Testis (tissue), 3 donors: ENCODE measurements around the gene AMMECR1. TPM values are rescaled to one million over a fixed set of nuclear protein-coding genes. Genes with fewer than 3 reads are reported as not detected.

ENCODE experiments used
- DNase-seq: peaks from one replicate; pipeline ENCODE4 v3.0.0-alpha.2; 2019
- H3K27ac ChIP-seq, 2 donors: fragments of 200-600 bp; sonication (generic); one replicate each; pipeline ENCODE4 v1.5.1; 2019
- H3K27me3 ChIP-seq: fragments of 200-600 bp; sonication (generic); one replicate; pipeline ENCODE4 v1.5.1; 2019
- H3K36me3 ChIP-seq: fragments of 200-600 bp; sonication (generic); one replicate; pipeline ENCODE4 v1.5.1; 2017; ENCODE audit warnings: low read depth; ENCODE audit errors: missing control alignments
- H3K4me1 ChIP-seq: fragments of 200-600 bp; sonication (generic); one replicate; pipeline ENCODE4 v1.5.1; 2019
- H3K4me3 ChIP-seq, 2 donors: fragments of 200-600 bp; sonication (generic); one replicate each; pipeline ENCODE4 v1.5.1; 2017 to 2019
- H3K9me3 ChIP-seq: fragments of 200-600 bp; sonication (generic); one replicate; pipeline ENCODE4 v1.5.1; 2017
- POLR2A ChIP-seq: fragments of 450-650 bp; IDR thresholded peaks from one replicate; pipeline ENCODE4 v1.6.1; 2017; ENCODE audit warnings: antibody characterized with exemption, mild to moderate bottlenecking, moderate library complexity
- WGBS, 2 donors: methylation state at CpG; one replicate each; pipeline ENCODE4 v1.1.5; 2018; 5-methylcytosine and 5-hydroxymethylcytosine counted together
- intact Hi-C: fragments of 100-400 bp; cut with DNase I; formaldehyde crosslinking; loops from one replicate; pipeline ENCODE4 v1.15.1; 2023; ENCODE audit warnings: low total_unique reads
- polyA plus RNA-seq: library from polyadenylated mRNA; stranded (reverse); fragments of 350-450 nt; fragmentation: Illumina TruSeq; extraction: RNeasy Lipid Tissue Mini Kit (QIAGEN cat#74804); gene quantifications from one replicate; pipeline ENCODE4 v1.2.3, GENCODE V29; 2014; ENCODE audit warnings: low read depth, low replicate concordance; ENCODE audit not compliant: insufficient read depth
- total RNA-seq, 2 donors: library from RNA; depleted of rRNA; stranded (reverse); fragments of >200 nt; gene quantifications; one replicate each; pipeline ENCODE4 v1.2.3, GENCODE V29; 2016
- TF ChIP-seq, protein P1 (sequence below), 3 experiments: fragments of 450-650 bp in 2 of 3; fragments of 200-600 bp in 1 of 3; sonication (generic) in 1 of 3; IDR thresholded peaks; one replicate each; pipeline ENCODE4 v1.5.1; 2016 to 2019; ENCODE audit warnings: antibody characterized with exemption in 3 of 3, mild to moderate bottlenecking in 2 of 3, moderate library complexity in 1 of 3

Gene AMMECR1
- total and polyA plus RNA-seq, 3 donors from 2014 or later, result 3.3 to 5.7 (median 5.4) TPM

DNA sequence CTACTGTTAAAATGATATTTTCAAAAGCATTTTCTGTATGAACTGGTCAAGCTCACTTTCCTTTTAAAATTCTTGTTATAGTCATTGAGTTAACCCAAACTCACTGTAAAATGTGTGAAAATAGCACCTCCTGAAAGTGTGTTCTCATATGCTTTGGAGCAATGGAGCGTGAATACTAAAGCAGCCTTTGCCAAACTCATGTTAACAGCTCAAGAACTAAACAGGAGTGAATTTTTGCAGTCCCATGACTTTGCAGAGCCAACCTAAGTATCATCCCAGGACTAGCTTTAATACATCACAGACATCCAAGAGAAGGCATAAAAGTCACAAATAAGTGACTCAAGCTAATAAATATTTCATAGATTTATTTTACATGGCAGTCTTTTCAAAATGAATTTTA is 2.3 kb downstream of the AMMECR1 start:
- no peak for DNase-seq
- H3K4me1 ChIP-seq, result no peaks in the 10 kb centered on the region
- H3K9me3 ChIP-seq, result no peaks in the 10 kb centered on the region
- WGBS, 2 donors, result 35 to 45% methylated on average over 1 of the region's 1 CpG
- intact Hi-C loops, result no loop called here
- no peak overlapping the region for H3K27ac ChIP-seq
- no peaks in the 10 kb centered on the region for H3K27me3 ChIP-seq
- no peaks in the 10 kb centered on the region for H3K36me3 ChIP-seq
- no peak for TF ChIP-seq POLR2A
- TF ChIP-seq, protein P1, sequence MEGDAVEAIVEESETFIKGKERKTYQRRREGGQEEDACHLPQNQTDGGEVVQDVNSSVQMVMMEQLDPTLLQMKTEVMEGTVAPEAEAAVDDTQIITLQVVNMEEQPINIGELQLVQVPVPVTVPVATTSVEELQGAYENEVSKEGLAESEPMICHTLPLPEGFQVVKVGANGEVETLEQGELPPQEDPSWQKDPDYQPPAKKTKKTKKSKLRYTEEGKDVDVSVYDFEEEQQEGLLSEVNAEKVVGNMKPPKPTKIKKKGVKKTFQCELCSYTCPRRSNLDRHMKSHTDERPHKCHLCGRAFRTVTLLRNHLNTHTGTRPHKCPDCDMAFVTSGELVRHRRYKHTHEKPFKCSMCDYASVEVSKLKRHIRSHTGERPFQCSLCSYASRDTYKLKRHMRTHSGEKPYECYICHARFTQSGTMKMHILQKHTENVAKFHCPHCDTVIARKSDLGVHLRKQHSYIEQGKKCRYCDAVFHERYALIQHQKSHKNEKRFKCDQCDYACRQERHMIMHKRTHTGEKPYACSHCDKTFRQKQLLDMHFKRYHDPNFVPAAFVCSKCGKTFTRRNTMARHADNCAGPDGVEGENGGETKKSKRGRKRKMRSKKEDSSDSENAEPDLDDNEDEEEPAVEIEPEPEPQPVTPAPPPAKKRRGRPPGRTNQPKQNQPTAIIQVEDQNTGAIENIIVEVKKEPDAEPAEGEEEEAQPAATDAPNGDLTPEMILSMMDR (IDR thresholded peaks at IDR 0.05), result no peak
- no peak overlapping the region for H3K4me3 ChIP-seq

DNA sequence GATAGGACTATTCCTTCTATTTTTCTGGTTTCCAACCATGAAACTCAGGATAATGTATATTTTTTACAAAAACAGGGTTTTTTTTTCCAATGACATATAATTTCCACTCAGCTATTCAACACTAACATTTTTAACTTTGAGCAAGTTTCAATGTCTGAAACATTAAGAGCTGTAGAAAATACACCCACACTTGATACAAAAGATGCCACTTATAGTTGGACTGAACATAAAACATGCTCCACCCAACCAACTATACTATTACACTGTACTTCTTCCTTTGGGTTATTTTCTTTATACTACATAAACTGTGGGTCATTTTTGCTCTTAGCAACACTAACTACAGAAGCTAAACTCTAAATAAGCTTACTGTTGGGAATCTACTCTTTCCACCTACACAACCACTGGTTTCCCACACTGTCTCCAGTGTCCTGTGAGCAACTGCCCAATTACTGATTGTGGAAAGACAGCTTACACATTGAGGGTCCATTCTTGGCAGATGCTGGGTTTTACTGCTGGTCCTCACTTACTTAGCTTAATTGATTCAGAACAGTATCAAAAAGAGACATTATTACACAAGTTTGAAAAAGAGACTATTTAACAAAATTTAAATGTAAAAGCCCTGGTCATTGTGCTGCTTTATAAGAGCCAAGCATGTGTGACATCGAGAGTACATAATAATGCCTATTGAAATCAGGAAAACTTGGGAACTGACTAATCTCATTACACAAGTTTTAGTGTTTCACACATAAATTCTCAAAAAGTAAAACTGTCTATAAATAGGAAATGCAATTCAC is 6.3 kb downstream of the AMMECR1 start:
- intact Hi-C loops, result no loop called here
- H3K4me1 ChIP-seq, result no peaks in the 10 kb centered on the region
- H3K4me3 ChIP-seq, result no peak overlapping the region
- H3K27me3 ChIP-seq, result no peaks in the 10 kb centered on the region
- no peak overlapping the region for H3K27ac ChIP-seq
- TF ChIP-seq, protein P1 (IDR thresholded peaks at IDR 0.05), result no peak
- no peak for TF ChIP-seq POLR2A
- H3K36me3 ChIP-seq, result no peaks in the 10 kb centered on the region
- DNase-seq, result no peak
- 88 to 89% methylated on average over 1 of the region's 1 CpG for WGBS, 2 donors
- no peaks in the 10 kb centered on the region for H3K9me3 ChIP-seq

DNA sequence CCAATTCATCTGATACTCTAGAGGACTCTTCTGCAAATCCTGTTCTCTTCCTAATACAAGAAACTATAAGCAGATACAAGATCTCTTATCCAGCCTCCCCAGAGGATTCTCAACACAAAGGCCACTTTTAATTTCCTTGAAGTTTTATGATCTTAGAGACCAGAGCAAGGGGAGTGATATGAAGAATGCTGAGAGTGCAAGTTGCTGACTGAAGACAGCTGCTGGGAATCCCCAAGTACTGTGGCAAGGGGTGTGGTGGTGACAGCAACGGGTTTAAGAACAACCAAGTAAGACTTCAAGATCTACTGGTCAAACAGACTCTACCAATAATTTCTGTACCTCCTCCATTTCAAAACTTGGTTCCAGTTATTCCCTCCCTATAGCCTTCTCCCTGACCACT is 7.0 kb downstream of the AMMECR1 start:
- Histone ChIP-seq H3K9me3 (no peaks in the 10 kb centered on the region), H3K27me3 (no peaks in the 10 kb centered on the region), H3K27ac (no peak overlapping the region), H3K4me3 (no peak overlapping the region), H3K4me1 (no peaks in the 10 kb centered on the region), H3K36me3 (no peaks in the 10 kb centered on the region)
- 46 to 88% methylated on average over 1 of the region's 1 CpG for WGBS, 2 donors
- DNase-seq, result no peak
- intact Hi-C loops, result no loop called here
- TF ChIP-seq, protein P1 (IDR thresholded peaks at IDR 0.05), result no peak
- no peak for TF ChIP-seq POLR2A

DNA sequence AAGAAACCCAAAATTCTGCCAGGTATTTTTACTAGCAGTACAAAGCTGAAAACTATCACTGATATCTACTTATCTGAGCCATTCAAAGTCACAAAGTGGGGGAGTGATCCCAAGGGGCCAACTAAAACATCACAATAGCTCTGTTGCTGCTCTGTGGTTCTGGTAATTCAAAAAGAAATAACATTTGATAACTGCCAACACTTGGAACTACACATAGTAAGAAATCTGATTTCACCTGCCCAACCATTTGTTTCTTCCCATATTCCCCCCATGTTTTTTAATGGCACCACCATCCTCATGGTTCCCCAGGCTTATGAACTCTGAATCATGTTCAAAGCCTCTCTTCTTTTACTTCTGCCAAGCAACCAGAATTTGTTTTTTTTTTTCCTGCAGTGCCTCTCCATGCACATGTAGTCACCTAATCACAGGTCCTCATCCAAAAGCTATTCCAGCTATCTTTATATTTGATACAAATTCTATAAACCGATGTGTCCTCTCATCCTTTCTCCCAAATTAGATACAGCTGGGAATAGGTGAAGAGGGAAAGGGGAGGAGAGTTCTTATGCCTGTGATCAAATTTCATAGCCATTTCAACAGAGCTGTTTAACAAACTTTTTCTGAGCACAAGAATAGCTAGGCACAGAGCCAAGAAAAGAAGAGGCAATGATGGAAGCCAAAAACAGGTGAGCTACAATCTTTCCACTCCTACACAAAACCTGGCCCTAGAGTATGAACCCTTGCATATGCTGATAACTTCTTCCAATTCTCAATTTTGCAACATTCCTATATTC is 7.7 kb downstream of the AMMECR1 start:
- DNase-seq, result no peak

More for the DNA sequence above, 7.7 kb downstream of the AMMECR1 start:
- H3K4me3 ChIP-seq, result no peak overlapping the region
- no peak for TF ChIP-seq POLR2A
- TF ChIP-seq, protein P1 (IDR thresholded peaks at IDR 0.05), result no peak
- H3K4me1 ChIP-seq, result no peaks in the 10 kb centered on the region
- H3K9me3 ChIP-seq, result no peaks in the 10 kb centered on the region
- WGBS, 2 donors, result 25 to 36% methylated on average over 1 of the region's 1 CpG
- intact Hi-C loops, result no loop called here
- H3K36me3 ChIP-seq, result no peaks in the 10 kb centered on the region
- H3K27me3 ChIP-seq, result no peaks in the 10 kb centered on the region
- no peak overlapping the region for H3K27ac ChIP-seq
